ENCODE measurements around the gene TTLL8.

Gene TTLL8

DNA sequence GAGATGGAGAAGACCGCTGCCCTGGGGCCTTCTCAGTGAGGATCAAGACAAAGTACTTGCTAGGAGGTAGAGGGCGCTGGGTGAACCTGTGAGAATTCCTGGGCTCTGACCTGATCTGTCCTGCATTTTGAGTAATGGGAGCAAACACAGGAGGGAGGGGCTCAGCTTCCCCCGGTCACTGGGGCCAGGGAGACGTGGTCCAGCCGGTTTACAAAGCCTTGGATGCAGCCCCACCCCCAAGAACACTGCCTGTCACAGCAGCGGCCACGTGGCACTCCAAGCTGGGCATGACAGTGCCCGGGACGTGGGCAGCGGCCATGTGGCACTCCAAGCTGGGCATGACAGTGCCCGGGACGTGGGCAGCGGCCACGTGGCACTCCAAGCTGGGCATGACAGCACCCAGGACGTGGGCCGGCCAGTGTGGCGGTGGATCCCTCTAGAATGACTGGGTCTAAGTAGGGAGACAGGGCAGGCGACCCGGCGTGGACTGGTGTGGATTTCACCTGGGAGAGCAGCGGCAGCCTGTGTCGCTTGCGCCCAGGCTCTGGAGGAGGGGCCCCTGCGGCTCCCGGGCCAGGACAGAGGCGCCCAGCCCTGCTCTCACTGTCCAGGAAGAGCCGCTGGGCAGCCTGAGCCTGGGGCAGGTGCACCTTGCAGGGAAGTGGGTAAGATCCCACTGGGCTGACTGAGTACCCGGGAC is 2.5 kb upstream of the TTLL8 start:
- DNase-seq = no peak

DNA sequence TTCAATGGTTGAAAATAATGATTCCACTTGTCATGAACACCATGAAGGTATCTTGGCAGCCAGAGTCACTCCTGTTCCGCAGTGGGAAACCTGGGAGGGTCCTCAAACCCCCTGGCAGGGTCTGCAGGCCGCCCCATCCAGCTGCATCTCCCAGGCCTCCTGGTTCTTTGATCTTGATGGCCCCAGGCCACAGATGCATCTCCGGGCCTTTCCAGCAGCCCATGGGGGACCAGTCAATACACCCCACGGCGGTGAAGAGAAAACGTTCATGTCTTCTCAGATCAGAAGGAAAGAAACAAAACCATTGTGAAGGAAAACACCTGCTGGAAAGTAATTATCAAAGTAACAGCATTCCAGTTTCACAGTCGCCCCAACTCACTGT is 1.8 kb upstream of the TTLL8 start:
- DNase-seq = no peak

DNA sequence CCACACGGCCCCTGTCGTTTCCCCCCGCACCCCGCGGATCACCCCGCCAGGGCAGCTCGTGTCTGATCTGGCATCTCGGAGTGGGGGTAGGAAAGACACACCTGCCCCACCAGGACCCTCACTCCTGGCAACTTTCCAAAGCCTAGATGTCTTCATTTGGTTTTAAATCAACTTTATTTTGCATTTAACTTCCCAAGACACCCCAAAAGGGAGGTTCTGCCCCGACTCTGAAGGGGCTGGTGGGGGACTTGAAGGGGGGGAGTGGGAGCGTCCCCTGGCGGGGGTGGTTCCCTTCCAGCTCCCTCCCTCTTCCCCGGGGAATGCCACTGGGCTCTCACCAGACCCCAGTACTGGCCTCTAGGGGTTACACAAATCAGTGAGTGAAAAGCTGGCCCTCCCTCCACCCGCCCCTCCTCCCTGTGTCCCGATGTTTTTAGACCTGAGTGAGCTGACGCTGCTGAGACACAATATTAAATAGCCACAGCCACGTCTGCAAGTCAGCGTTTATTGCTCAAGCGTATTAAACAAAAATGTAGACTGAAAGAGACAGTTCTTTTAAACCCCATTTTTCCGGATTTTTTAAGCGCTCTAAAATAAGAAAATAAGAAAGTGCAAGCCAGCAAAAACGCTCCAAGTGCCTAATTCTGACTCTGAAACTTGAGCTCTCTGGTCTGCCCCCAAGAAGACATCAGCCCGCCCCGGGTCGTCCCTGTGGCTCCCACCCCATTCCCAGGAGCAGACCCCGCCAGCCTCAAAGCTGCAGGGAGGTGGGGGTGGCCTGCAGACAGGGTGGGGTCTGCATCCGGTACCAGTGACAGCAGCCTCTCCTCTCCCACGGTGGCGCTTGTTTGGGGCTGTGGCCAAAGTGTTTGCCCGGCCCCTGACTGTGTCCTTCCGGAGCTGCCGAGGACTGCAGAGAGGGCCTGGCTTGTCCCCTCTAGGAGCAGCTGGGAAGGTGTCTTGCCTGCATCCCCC is 1.1 kb upstream of the TTLL8 start:
- no peak for DNase-seq

DNA sequence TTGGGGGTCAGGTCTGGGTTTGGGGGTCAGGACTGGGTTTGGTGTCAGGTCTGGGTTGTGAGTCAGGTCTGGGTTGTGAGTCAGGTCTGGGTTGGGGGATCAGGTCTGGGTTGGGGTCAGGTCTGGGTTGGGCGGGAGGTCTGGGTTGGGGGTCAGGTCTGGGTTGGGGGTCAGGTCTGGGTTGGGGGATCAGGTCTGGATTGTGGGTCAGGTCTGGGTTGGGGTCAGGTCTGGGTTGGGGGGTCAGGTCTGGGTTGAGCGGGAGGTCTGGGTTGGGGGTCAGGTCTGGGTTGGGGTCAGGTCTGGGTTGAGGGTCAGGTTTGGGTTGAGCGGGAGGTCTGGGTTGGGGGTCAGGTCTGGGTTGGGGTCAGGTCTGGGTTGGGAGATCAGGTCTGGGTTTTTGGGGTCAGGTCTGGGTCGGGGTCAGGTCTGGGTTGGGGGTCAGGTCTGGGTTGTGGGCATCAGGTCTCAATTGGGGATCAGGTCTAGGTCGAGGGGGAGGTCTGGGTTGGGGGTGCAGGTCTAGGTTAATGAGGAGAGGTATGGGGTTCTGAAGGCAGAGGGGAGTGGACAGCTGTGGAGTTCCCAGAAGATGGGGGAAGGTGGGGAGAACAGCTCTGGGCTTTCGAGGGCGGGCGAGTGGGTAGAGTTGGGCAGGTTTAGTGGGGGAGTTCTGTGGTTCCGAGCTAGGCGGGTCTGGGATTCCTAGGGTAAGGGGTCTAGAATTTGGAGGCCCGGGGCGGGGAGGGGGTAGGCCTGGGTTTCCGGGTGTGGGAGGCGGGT is 629 bp downstream of the TTLL8 start:
- DNase-seq = no peak

DNA sequence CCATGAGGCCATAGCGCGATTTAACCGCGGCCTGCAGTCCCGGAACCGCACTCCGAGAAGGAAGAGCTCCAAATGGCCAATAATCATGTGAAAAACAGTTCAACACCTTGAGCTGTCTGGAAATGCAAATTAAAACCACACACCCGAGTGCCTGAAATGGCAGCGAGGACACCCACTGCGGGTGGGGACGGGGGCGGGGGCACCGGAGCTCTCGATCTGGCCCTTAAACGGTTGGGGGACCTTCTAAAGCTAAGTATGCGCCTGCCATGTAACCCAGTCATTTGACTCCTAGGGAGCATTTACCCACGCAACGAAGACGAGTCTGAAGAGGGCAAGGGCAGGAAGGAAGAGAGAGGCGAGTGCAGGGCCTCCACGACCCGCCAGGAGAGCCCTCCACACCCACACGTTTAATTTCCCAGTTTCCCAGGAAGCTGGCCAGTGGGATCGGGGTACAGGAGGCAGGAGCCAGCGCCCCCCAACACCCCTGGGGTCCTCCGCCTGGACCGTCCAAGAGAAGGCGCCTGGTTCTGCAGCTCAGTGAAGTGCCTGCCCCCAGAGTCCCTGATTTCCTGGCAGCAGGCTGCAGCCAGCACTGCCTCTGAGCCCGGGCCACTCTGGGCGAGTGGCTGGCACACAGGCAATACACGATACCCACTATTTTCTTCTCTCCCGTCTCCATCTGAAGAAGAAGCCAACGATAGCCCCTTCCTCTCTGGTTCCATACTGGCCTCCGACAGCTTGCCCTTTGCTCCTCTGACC is 1.7 kb downstream of the TTLL8 start:
- DNase-seq = no peak

DNA sequence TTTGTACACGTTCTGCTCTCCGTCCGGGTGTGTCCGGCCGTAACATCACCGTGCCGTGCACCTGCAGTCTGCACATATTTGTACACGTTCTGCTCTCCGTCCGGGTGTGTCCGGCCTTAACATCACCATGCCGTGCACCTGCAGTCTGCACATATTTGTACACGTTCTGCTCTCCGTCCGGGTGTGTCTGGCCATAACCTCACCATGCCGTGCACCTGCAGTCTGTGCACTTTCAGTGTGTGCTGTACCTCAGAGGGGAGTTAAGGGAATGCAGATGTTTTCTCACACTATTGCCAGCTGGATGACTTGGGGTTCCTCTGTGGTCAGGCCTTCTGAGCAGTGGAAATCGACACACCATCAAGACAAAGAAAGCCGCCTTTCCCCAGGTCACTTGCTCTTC is 4.2 kb downstream of the TTLL8 start:
- DNase-seq = no peak

DNA sequence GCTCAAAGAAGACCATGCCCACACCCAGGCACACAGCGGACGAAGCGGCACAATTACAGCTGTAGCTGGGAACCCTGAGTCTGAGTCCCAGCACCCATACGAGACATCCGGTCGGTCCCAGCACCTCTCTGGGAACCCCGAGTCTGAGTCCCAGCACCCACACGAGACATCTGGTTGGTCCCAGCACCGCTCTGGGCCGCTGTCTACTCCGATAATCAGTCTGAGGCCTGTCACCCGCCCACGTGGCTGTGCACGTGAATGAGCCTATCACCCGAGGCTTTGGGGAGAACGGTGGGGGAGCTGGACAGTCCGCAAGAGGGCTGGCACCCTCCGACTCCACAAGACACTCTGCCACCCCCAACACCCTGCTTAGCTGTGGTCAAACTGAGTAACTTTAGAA is 6.2 kb downstream of the TTLL8 start:
- DNase-seq = no peak

DNA sequence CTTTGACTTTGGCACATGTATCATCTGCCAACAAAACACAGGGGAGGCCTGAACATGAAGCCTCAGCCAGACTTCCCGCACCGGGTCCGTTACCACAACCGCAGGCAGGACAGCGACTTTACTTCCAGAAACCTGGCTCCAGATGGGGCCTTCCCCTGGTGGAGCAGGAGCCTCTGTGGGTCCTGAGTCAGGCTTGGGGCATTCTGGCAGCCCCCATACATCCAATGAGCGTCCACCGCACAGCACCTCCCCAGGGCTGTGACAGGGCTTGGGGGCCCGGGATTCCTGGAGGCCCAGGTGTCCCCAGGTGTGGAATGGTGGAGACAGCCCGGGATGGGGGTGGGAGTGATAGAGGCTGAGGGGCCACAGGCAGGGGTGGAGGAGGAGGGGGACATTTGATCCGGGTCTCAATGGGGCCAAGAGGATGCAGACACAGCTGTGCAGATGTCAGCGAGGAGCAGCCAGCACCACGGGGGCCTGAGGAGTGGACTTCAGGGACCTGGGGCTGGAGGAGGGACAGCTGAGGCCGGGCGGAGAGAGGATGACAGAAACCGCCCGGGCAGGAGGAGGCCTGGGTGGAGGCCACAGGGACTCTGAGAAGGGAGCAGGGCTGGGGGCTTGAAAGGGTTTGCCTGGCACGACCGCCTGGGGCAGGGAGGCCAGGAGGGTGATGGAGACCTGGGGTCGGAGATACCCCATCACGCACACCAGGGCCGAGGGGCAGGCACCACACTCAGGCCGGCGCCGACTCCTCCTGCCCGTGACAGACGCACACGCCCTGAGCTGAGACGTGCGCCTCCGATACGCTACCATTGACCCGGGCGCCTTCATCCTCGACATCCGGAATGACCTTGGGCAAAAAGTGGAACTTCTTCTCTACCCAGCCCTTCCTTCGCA is 8.6 kb downstream of the TTLL8 start:
- DNase-seq = no peak

DNA sequence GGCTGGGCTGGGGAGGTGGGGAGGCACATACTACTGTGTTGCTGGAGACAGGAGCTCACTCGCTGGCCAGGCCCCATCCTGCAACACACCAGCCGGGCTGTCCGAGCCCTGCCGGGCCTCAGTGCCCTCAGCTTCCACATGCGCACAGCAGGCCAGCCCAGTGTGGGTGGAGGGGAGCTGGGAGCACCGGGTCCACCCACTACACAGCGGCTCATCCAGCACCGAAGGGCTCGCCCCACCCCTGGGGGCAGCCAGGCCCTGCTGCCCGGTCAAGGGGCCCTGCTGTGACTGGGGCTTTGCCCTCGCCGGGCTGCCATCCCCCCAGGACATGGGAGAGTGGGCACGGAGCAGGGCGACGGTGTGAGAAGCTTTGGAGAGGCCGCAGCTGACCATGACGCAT is 9.3 kb downstream of the TTLL8 start:
- no peak for DNase-seq

DNA sequence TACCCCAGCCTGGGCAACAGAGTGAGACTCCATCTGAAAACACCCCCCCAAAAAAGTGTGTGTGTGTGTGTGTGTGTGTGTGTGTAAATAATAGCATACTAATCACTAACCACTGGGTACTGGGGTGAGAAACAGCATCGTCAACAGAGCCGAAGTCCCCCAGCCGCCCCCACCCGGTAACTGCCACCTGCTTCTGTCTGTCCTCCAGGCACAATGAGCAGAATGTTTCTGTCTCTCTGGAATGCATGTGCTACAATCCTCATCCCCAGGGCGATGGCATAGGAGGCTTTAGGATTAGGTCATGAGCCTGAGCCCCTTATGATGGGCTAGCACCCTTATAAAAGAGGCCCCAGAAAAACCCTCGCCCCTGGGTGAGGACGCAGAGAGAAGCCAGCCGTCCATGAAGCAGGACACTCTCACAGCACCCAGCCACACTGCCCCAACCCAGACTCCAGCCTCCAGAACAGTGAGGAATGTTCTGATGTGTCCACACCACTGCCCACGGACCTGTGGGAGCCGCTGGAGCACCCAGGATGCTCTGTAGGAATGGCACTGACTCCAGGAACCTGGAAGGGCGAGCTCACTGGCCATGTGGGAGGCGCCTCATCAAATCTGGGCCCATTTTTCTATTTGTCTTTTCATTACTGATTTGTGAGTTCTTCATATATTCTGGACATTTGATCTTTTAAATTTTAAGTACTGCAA is 9.9 kb downstream of the TTLL8 start:
- no peak for DNase-seq

DNA sequence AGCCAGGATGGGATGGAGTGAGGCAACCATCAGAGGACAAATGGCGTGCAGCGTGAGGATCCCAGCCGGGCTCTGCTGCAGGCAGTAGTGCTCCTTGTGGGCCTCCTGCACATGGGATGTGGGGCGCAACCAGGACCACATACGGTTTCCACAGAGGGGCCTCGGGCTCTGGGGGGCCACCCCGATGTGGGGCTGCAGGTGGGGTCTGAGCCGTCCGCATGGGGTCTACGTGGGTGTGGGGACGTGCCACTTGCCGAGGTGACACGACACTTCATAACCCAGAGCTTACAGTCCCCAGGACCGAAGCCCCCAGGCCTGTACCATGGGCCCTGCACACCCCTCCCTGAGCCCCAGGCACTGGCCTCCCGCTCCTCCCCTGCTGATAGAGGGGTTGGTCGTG is 10.8 kb downstream of the TTLL8 start:
- DNase-seq = no peak

DNA sequence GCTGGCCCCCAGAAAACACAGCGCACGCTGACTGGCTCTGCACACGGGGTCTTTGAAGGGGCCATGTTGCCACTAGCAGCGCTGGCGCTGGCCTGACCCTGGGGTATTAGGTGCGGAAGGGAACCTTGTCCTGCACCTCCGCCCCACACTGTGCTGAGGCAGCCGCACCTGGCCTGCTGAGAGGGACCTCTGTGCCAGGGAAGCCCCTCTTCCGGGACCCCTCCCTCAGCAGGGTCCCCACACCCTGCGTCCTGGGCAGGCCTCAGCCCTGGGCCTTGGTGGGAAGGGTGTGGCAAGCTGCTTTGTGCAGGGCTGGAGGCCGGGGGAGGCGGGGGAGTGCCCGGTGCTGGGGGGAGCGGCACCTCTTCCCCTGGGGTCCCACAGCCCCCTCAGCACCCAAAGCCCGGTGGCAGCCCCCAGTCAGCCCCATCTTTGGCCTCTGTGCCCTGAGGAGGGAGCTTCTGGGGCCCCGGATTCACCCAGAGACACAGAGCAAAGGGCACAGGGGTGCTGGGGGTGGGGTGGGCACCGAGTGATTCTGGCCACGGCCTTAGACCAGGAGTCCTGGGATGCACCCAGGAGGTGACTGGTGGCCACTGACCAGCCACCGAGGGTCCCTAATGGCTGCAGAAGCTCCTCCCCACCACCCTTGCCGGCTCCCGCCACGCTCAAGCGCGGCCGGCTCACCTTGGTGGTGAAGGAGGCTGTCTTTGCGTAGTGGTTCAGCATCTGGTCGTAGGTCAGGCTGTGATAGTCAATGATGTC is 11.4 kb downstream of the TTLL8 start:
- no peak for DNase-seq

DNA sequence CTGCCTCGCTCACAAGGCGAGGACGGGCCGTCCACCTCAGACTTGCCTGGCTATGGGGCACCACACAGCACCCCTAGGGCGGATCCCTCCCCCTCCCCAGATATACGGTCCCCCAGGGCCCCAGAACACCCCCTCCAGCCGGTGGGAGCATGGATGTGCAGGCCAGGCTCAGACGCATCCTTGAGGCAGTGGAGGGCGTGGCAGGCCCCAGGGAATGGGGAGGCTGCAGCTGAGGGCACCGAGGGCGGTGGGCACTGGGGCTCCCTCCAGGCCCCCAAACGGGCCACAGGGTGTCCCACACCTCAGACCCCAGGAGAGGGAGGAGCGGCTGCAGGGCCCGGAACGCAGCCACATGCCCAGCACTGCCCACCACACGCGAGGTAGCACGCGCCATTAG is 12.1 kb downstream of the TTLL8 start:
- DNase-seq = no peak

DNA sequence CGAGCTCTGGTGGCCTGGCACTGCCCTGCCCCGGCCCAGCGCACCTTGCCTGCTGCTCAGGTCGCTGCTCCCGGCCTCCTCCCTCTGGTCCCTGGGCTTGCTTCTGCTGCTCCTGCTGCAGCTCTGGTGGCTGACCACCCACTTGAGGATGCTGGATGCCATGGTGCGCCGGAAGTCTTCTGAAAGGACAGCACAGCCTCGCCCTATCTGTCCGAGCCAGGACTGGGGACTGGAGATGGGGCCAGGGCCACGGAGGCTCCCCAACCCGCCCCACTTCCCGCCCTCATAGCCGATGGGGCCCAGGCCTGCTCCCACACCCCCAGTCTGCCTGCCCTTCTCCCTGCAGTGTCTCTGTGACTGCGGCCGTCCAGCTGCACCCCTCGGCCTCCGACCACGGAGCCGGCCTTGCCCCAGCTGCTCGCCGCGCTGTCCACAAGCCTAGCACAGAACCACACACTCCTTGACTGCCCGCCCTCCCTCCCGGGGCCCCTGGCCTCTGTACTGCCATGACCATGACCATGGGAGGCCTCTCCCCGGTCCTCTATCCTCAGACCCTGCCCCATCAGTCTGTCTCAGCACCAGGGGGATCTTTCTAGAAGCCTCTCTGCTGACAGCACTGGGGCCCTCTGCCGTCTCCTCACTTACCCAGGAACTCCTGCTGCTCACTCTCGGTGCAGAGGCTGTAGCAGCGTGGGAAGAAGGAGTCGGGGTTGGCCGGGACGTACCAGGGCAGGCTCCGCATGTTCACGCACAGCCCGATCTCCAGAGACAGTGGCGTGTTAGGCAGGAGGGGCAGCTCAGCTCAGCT is 12.7 kb downstream of the TTLL8 start:
- DNase-seq = no peak

DNA sequence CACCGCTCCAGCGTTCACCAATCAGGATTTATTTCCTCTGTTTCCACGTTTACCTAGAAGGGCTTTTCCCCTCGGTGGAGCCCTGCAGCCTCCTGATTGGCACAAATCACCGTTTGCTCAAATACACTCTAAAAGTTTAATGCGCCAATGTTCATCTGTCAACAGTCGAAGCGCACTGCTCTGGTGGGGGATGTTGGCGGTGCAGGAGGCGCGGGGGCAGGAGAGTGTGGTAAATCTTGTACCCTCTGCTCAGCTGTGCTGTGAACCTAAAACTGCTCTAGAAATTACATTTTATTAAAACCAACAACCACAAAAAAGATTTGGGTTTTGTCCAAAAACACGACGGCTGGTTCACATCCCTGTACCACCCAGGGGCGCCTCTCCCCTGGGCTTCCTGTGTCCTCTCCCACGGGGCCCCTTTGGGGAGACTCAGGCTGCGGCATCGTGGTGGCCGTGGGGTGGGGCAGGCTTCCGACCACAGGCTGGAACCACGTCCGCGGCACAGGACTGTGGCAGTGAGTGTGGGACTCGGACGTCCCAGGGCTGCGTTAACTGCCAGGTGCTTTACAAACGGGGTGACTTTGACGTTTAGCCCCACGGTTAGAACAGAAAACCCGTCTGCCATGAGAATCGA is 13.5 kb downstream of the TTLL8 start:
- DNase-seq = no peak

DNA sequence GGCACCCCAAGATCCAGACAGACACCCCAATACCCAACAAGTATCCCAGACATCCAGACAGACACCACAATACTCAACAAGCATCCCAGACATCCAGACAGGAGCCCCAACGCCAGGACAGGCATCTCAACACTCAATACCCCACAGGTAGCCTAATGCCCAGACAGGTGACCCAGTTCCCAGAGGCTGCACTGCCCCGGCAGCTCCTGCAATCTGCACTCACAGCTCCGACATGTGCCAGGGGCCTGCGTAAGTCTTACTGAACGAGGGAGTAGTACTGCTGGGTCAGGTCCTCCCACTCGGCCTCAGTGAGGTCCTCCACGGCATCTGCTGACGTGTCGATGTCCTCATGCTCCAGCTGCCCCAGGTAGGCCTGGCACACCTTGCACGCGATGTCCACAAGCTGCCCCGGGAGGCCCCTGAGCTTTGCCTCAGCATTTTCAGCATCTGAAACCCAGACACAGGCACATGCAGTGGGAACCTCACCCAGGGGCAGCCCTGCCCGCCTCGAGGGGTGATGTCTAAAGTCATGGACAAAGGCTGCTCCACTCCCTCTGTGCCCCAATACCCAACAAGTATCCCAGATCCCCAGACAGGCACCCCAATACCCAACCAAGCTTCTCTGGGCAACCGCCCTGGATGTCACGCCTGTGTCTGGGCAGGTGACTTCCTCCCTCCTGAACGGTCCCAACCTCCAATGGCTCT is 16.6 kb downstream of the TTLL8 start:
- DNase-seq = no peak

DNA sequence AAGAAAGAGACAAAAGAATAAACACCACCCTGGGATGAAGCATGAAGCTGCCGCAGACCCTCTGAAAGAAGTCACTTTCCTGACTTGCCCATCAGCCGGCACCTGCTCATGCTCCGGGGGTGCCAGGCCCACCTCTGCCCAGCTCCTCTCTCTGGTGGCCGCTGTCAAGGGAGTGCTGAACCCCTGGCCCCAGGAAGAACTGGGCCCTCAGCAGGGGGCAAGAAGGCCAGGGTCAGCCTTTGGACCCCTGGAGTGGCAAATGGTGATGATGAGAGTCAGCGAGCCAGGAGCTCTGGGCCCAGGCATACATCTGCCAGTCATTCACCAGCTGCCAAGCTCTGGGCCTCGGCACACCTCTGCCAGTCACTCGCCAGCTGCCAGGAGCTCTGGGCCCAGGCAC is 17.4 kb downstream of the TTLL8 start:
- DNase-seq = no peak
